HepG2 (cell line): ENCODE results near the gene RPL23. TPM values are rescaled to one million over a fixed set of nuclear protein-coding genes. Genes with fewer than 3 reads are reported as not detected.

ENCODE experiments used
- ARNT ChIP-seq: fragments of 450-650 bp; IDR thresholded peaks from 2 replicates; pipeline ENCODE4 v1.6.1; 2017
- CAMTA2 ChIP-seq: sonication (generic); formaldehyde crosslinking; IDR thresholded peaks from 2 replicates; pipeline ENCODE4 v1.4.0; 2020; ENCODE audit warnings: mild to moderate bottlenecking, missing genetic modification reagents, borderline replicate concordance
- E2F1 ChIP-seq: sonication (generic); formaldehyde crosslinking; IDR thresholded peaks from 2 replicates; pipeline ENCODE4 v1.5.0; 2020; ENCODE audit warnings: missing genetic modification reagents
- KLF16 ChIP-seq, 2 experiments: sonication (generic) in 1 of 2; formaldehyde crosslinking in 1 of 2; IDR thresholded peaks; 2 replicates each; pipeline versions ENCODE4 v1.6.1 to v1.8.0; 2016 to 2023; ENCODE audit warnings: missing genetic modification reagents in 2 of 2, missing compliant biosample characterization in 1 of 2
- MEIS1 ChIP-seq: sonication (generic); formaldehyde crosslinking; IDR thresholded peaks from 2 replicates; pipeline ENCODE4 v1.9.0; 2021; ENCODE audit warnings: mild to moderate bottlenecking, missing genetic modification reagents, moderate library complexity, borderline replicate concordance
- MXI1 ChIP-seq: IDR thresholded peaks from 3 replicates; pipeline ENCODE4 v1.6.1; 2012; ENCODE audit warnings: low read depth, low read length, inconsistent platforms, borderline replicate concordance
- MYC ChIP-seq: sonication (generic); formaldehyde crosslinking; IDR thresholded peaks from 2 replicates; pipeline ENCODE4 v1.9.0; 2021; ENCODE audit warnings: missing genetic modification reagents, borderline replicate concordance
- MYNN ChIP-seq: sonication (generic); formaldehyde crosslinking; IDR thresholded peaks from 2 replicates; pipeline ENCODE4 v1.4.0; 2020; ENCODE audit warnings: mild to moderate bottlenecking, low read depth, missing genetic modification reagents
- NR1H2 ChIP-seq: sonication (generic); formaldehyde crosslinking; IDR thresholded peaks from 2 replicates; pipeline ENCODE4 v1.8.1; 2022; ENCODE audit warnings: low read depth, missing genetic modification reagents, borderline replicate concordance
- NRL ChIP-seq: sonication (generic); formaldehyde crosslinking; IDR thresholded peaks from 2 replicates; pipeline ENCODE4 v1.5.0; 2020; ENCODE audit warnings: missing genetic modification reagents, mild to moderate bottlenecking, moderate library complexity, borderline replicate concordance
- PITX1 ChIP-seq: sonication (generic); formaldehyde crosslinking; IDR thresholded peaks from 2 replicates; pipeline ENCODE4 v1.5.1; 2020; ENCODE audit warnings: mild to moderate bottlenecking, missing genetic modification reagents
- SMARCC2 ChIP-seq: fragments of 450-650 bp; IDR thresholded peaks from 2 replicates; pipeline ENCODE4 v1.6.1; 2017; ENCODE audit warnings: antibody characterized with exemption, mild to moderate bottlenecking
- SP2 ChIP-seq: sonication (generic); formaldehyde crosslinking; IDR thresholded peaks from 2 replicates; pipeline ENCODE4 v1.5.1; 2020; ENCODE audit warnings: mild to moderate bottlenecking, missing genetic modification reagents
- SP4 ChIP-seq: sonication (generic); formaldehyde crosslinking; IDR thresholded peaks from 2 replicates; pipeline ENCODE4 v1.8.1; 2023; ENCODE audit warnings: mild to moderate bottlenecking, missing genetic modification reagents
- STAT6 ChIP-seq: sonication (generic); formaldehyde crosslinking; IDR thresholded peaks from 2 replicates; pipeline ENCODE4 v1.4.0; 2020; ENCODE audit warnings: missing genetic modification reagents, mild to moderate bottlenecking, borderline replicate concordance
- THAP9 ChIP-seq: sonication (generic); formaldehyde crosslinking; IDR thresholded peaks from 2 replicates; pipeline ENCODE4; 2020; ENCODE audit warnings: missing genetic modification reagents, mild to moderate bottlenecking, borderline replicate concordance
- ZBTB20 ChIP-seq: sonication (generic); formaldehyde crosslinking; IDR thresholded peaks from 2 replicates; pipeline ENCODE4 v1.8.1; 2023; ENCODE audit warnings: missing genetic modification reagents, low read depth, mild to moderate bottlenecking, borderline replicate concordance
- ZNF101 ChIP-seq: sonication (generic); formaldehyde crosslinking; IDR thresholded peaks from 2 replicates; pipeline ENCODE4 v1.4.0; 2020; ENCODE audit warnings: mild to moderate bottlenecking, low read depth, missing genetic modification reagents, borderline replicate concordance
- ZNF282 ChIP-seq: fragments of 450-650 bp; IDR thresholded peaks from 2 replicates; pipeline ENCODE4 v1.6.1; 2018; ENCODE audit not compliant: partially characterized antibody
- ZNF547 ChIP-seq: sonication (generic); formaldehyde crosslinking; IDR thresholded peaks from 2 replicates; pipeline ENCODE4 v1.5.1; 2020; ENCODE audit warnings: mild to moderate bottlenecking, missing genetic modification reagents
- ZNF549 ChIP-seq: sonication (generic); formaldehyde crosslinking; IDR thresholded peaks from 2 replicates; pipeline ENCODE4 v1.5.0; 2020; ENCODE audit warnings: missing genetic modification reagents
- ZNF615 ChIP-seq: sonication (generic); formaldehyde crosslinking; IDR thresholded peaks from 2 replicates; pipeline ENCODE4 v1.5.0; 2020; ENCODE audit warnings: mild to moderate bottlenecking, missing genetic modification reagents, borderline replicate concordance
- ZNF777 ChIP-seq: sonication (generic); formaldehyde crosslinking; IDR thresholded peaks from 2 replicates; pipeline ENCODE4 v1.4.0; 2020; ENCODE audit warnings: missing genetic modification reagents
- polyA plus RNA-seq, 8 experiments: library from polyadenylated mRNA; depleted of rRNA in 3 of 8; stranded (reverse) in 7 of 8; unstranded in 1 of 8; fragments of >200 nt; fragmentation: Illumina TruSeq in 4 of 8; extraction: Trizol in 4 of 8; gene quantifications; 2 replicates each; pipeline versions ENCODE4 v1.2.1 to v1.2.3, GENCODE V29; 2011 to 2016; ENCODE audit warnings: low read depth in 4 of 8, missing spikeins in 1 of 8, mixed read lengths in 1 of 8; ENCODE audit not compliant: insufficient read depth in 1 of 8
- total RNA-seq, 5 experiments: library from RNA; depleted of rRNA; stranded (reverse); fragments of >200 nt; fragmentation: Illumina TruSeq; extraction: Trizol; gene quantifications; 2 replicates each; pipeline ENCODE4 v1.2.3, GENCODE V29; 2016; ENCODE audit warnings: low read depth in 1 of 5

RPL23 gene
- total and polyA plus RNA-seq, 2 of the 13 experiments (the other 11 are each of a cell fraction or from before 2014, with no cell fraction given), result 2,790 to 4,860 TPM

- peak; percentile 77; the same call in 1 of the 2 replicates for TF ChIP-seq MYC
- TF ChIP-seq SP4, result peak; percentile 93
- peak; percentile 93 for TF ChIP-seq MEIS1
- no peak for TF ChIP-seq ZNF282
- no peak for TF ChIP-seq ARNT
- TF ChIP-seq ZBTB20 (CRISPR knock-in tag), result peak; percentile 92
- TF ChIP-seq ZNF615 (CRISPR knock-in tag), result peak; percentile 95; the same call in 1 of the 2 replicates
- TF ChIP-seq E2F1 (CRISPR knock-in tag), result no peak
- TF ChIP-seq ZNF101 (CRISPR knock-in tag), result peak; percentile 55; the same call in 1 of the 2 replicates
- TF ChIP-seq CAMTA2, result peak; percentile 90; the same call in 1 of the 2 replicates
- 0 out of 2 replicates have a peak, but pooled peaks have one; percentile 73 for TF ChIP-seq NR1H2 (CRISPR knock-in tag)
- peak; percentile 86 for TF ChIP-seq PITX1 (CRISPR knock-in tag)
- peak in 1 of 2 experiments; percentile 96; a peak in 2 of 4 replicates for TF ChIP-seq KLF16 (CRISPR knock-in tag; IDR thresholded peaks at IDR 0.05)
- peak; percentile 29; the same call in 1 of the 2 replicates for TF ChIP-seq MYNN (CRISPR knock-in tag)
- TF ChIP-seq MXI1, result peak; percentile 94; the same call in 2 of the 3 replicates
- TF ChIP-seq THAP9 (CRISPR knock-in tag), result peak; percentile 93
- peak; percentile 96 for TF ChIP-seq NRL (CRISPR knock-in tag)
- peak; percentile 97; the same call in 1 of the 2 replicates for TF ChIP-seq SMARCC2
- no peak for TF ChIP-seq ZNF549
- TF ChIP-seq STAT6 (CRISPR knock-in tag), result peak; percentile 87
- peak; percentile 81 for TF ChIP-seq ZNF777 (CRISPR knock-in tag)
- peak; percentile 75 for TF ChIP-seq SP2 (CRISPR knock-in tag)
- TF ChIP-seq ZNF547, result peak; percentile 96
These were observed 28.4 kb downstream of the RPL23 start, which contains the start of gene CWC25 (continued) for GRCh38 chr17:38824899-38825761.
